ENCODE data around the gene SMIM27.
A peak's percentile ranks its signal among the peaks of the same experiment; 100 is the strongest.

Gene SMIM27

DNA sequence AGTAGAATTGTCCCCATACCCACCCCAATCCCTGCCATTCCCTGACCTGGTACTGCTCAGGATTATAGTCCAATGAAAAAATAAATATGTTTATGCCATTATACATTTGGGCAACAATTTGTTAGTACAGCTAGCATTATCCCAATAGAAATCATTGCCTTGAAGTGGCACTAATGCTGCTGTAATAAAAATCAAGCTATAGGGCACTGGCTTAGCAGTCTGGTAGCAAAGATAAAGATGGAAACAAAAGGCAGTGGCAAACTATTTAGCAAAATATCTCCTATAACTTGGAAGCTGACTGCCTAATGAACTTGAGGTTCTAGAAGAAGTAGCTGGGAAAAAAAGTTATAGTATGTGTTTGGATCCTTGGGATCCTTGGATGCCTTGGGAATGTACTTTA, 2.5 kb downstream of the SMIM27 start:
- DNase-seq (ENCODE audit: low read depth): no peak

DNA sequence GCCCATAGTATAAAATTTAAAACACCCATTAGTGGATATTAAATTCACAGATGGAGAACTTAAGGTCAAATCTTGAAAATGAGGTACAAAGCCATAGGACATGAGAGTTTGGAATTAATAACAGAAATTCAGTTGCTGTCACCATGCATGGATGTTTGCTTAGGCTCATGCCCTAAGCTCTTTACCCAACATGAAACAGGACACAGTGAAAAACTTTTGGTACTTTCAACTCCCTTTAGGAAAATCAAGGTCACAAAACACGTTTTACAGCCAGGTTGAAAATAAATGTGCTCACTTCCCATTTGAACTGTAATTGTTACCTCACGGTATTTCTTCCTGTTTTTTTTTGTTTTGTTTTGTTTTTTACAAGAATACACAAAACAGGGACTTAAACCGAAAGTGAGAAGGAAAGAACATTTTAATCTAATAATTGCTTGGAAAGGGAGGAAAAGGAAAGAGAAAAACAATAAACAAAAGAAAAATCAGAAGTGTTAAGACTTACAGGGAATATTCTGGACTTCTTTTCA, 6.3 kb downstream of the SMIM27 start:
- no peak for DNase-seq (ENCODE audit: low read depth)

- no peak for DNase-seq (ENCODE audit: low read depth)
Measured at GRCh38 chr9:32565967-32566366, 13.8 kb downstream of the SMIM27 start.

GRCh38 chr9:32566770-32567169, 14.6 kb downstream of the SMIM27 start:
- no peak for DNase-seq (ENCODE audit: low read depth)

DNA sequence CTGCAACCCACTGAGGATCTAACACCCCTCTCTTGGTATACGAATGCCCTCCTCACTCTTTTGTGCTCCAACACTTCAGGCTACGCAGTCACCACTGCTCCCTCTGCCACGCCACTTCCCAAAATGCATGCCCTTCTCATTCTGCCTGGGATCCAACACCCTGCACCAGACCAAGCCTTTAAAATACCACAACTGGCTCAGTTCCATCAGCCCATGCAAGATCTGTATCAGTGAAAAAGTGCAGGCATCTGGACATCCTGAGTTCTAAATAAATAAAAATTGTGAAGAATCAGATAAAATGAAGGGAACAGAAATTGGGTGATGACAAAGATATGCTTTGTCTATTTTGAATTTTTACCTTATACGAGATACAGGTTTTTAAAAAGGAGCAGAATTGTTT, 18.1 kb downstream of the SMIM27 start:
- DNase-seq (ENCODE audit: low read depth): no peak

DNA sequence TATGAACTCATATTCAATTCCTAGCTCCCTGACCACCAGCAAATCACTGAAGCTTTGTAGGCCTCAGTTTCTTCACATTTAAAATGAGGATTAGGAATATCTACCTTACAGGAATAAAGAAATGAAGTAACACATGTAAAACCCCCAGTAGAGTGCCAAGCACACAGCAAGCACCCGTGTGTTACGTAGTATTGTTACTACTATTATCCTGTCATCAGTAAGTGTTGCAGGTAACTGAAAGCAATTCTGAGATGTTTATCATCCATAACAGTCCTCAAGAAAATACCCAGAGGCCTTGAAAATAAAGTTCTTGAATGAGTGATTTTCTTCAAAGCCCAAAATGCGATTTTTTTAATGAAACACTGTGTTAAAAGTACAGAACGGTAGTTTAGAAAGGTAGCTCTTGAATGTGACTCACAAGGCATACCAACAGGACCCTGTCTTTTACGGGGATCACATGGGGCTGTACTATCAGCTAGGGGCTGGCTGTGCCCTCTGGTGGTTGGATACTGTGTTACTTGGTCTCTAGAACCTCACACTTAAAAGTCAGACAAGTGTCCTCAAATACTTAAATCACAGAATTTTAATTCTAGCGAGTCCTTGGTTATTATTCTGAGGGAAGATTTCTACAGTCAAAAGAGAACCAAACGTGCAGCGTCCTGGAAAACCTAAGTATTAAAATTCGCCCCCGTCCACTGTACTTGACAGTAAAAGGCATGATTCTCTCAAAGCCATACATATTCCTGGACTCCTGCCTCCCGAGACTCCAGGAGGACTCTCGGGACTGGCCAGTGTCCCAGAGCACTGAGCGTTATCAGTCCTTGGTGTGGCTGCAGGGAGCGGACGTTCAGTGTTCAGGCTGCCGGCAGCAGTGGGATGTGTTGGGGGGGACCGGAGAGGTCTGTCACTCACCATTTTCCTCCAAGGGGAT, 20.1 kb downstream of the SMIM27 start:
- peak; percentile 69 for DNase-seq (ENCODE audit: low read depth)

- peak; percentile 94 for DNase-seq (ENCODE audit: low read depth)
Measured at GRCh38 chr9:32572900-32573523, 20.9 kb downstream of the SMIM27 start, which contains the start of gene NDUFB6. Gene NDUFB6, minus strand, starts transcription at chr9:32573159. Its CDS starts 99 bp downstream, at chr9:32573060.

- no peak for DNase-seq (ENCODE audit: low read depth)
Measured at GRCh38 chr9:32573821-32574220, 21.7 kb downstream of the SMIM27 start.

GRCh38 chr9:32574858-32575257, 22.7 kb downstream of the SMIM27 start:
- DNase-seq (ENCODE audit: low read depth): no peak

DNA sequence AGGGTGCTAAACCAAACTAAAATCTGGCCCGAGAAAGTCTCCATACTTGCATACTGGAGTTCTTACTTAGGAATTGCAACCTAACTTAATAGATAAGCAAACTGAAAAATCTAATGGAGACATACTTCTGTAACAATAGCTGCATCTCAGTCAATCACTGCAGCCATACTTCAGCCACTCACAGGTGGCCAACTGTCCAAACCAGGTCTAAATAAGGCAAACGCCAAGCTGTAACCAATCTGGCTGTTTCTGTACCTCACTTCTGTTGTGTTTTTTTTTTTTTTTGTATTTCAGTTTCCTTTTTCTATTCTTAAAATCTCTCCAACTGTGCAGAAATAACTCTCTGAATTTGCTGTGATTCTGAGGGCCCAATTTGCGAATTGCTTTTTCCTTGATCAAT, 25.2 kb downstream of the SMIM27 start:
- DNase-seq (ENCODE audit: low read depth): no peak

- no peak for DNase-seq (ENCODE audit: low read depth)
Measured at GRCh38 chr9:32578976-32579375, 26.8 kb downstream of the SMIM27 start.

DNA sequence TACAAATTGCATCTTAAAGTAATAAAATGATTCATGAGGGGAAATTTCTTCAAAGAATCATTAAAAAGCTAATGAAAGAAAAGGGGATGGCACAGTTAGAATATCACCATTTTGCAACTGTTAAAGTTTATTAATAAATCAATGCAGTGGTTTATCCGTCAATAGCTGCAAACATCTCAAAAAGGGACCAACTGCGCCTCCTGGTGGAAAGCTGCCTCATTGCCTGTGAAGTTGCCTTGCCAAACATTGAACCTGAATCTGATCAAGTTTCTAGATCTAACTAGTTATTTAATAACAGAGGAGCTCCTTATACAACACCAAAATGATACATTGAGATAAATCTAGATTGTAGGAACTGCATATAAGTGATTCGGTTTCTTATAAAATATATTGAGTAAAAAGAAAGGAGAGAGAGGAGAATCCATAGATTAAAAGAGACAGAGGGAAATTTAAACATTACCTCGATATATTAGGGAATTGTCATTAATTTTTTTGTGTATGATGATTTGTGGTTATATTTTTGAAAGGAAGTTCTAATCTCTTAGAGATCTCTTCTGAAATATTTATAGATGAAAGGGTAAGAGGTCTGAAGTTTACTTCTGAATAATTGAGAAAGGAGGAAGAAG, 27.7 kb downstream of the SMIM27 start:
- peak; percentile 73 for DNase-seq (ENCODE audit: low read depth)

DNA sequence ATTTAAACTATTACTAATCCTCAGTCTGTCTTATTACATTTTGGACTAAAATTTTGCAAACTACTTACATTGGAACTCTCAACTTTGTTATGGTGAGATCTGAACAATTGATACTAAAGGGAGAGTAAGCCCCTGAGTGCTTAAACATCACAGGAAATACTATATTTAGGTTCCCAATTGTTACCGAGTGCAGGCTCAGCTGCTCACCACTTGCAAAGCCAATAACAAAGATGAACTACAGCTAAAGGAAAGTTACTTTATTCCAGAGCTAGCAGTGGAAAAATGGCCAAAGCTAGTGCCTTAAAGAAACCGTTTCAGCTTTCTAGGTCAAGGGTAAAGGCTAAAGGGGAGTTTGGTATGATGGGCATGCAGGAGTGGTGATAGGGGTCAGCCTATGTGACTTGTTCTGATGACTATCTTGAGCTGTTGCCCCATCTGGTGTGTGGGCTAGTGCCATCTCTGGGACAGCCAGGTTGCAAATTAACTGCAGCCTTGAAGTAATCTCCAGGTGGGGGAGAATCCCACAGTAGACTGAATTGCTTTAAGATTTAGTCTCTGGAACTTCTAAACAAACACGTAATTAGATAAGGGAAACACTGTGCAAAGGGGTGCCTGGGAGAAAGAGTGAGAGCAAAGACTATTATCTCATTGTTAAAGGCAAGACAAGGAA, 28.6 kb downstream of the SMIM27 start:
- DNase-seq (ENCODE audit: low read depth): no peak

DNA sequence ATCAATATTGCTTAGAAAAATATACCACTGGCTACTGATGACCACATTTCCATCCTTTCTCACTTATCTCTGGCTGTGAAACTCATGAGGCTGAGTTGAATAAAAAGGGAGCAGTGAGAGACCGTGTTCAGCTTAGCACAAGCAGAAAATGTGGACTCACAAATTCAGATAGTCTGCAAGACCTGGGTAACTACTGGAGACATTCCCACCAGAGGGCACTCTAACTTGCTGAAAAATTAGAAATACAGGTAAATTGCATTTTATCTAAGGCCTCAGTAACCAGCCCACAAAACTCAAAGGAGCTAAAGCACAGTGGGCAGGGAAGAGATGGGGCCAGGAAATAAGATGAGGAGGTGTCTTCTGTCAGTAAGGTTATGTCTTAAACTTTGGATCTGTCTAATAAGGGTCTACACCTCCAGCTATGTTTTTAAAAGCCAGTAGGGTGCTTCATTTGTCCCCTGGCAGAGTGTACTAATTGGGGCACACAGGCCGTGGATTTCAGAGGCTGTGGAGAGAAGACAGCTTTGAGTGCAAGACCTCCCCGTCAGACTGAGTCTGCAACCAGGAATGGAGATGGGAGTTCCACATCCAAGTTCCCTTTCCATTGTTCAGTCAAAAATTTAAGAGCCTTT, 29.5 kb downstream of the SMIM27 start:
- DNase-seq (ENCODE audit: low read depth): no peak

DNA sequence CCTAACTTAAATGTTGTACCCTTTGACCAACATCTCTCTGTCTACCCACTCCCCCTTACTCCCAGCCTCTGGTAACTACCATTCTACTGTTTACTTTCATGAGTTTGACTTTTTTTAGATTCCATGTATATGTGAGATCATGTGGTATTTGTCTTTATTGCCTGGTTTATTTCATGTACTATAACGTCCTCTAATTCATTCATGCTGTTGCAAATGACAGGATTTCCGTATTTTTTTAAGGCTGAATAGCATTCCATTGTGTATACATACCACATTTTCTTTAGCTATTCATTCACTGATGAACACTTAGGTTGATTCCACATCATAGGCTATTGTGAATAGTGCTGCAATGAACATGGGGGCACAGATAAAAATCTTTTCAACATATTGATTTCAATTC, 32.7 kb downstream of the SMIM27 start:
- DNase-seq (ENCODE audit: low read depth): no peak

GRCh38 chr9:32587901-32588300, 35.8 kb downstream of the SMIM27 start:
- no peak for DNase-seq (ENCODE audit: low read depth)

DNA sequence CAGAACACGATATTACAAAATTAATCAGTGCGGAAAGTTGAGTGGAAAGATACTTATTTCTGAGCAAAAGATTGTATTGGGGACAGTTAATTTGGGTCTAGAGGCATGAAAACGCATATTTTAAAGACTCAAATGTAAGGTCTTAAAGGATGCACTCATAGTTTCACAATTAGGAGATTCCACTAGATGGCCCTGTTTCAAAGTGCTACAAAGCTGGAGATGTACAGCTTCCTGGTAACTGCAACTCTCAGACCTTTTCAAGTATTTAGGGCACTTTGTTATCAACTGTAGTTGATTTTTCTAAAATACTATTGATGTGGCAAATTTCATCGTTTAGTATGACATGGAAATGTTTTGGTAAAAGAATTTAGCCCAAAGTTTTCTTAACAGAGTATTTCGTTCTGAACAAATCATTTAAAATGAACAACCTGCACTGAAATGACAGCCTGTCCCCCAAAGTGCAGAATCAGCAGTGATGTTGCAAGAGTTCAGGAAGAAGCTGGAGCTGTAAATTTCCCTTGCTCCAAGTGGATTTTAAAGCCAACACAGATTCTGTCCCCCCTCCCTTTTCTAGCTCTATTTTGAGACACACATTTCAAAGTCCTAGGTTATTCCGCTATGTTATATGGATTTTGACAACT, 37.1 kb downstream of the SMIM27 start:
- no peak for DNase-seq (ENCODE audit: low read depth)

- no peak for DNase-seq (ENCODE audit: low read depth)
Measured at GRCh38 chr9:32590476-32590875, 38.3 kb downstream of the SMIM27 start.

DNA sequence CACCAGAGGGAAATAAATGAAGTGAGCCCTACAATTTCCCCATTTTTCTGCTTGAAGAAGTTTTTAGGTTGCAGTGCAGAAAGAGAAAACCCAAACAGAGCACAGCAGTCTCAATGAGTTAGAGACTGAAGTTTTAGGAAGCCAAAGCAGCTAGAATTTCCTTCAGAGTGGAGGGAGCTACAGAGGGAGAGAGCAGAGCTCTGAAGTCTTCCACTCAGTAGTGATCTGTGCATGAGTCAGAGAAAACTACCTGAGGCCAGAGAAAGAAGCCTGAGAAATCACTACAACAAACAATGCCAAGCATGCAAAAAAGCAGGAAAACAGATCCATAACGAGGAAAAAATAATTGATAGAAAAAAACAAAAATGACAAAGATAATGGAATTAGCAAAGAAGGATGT, 38.8 kb downstream of the SMIM27 start:
- DNase-seq (ENCODE audit: low read depth): no peak

- DNase-seq (ENCODE audit: low read depth): no peak
Measured at GRCh38 chr9:32596096-32596865, 44.2 kb downstream of the SMIM27 start.

Measured in T follicular helper cell (primary cell).